Measurements from ENCODE around the gene SAP25.
A peak's percentile ranks its signal among the peaks of the same experiment; 100 is the strongest.
"Not testable (repeated sequence)": the region's sequence is repeated elsewhere in the genome, so short reads cannot be mapped to it uniquely, and the experiment has no call there.

The SAP25 gene

GRCh38 chr7:100565133-100565571, 8.5 kb downstream of the SAP25 start:
- peaks cover 46% of the 10 kb centered on the region for H3K4me1 ChIP-seq
- no peak overlapping the region for H3K9ac ChIP-seq
- no peaks in the 10 kb centered on the region for H3K9me3 ChIP-seq
- TF ChIP-seq Cebpa-rat (IDR thresholded peaks at IDR 0.05), result no peak
- no peak overlapping the region for H3K4me3 ChIP-seq
- no peak overlapping the region for H3K27ac ChIP-seq
- peaks cover 12% of the 10 kb centered on the region for H3K27me3 ChIP-seq
- peaks cover 19% of the 10 kb centered on the region for H3K36me3 ChIP-seq
- no peak overlapping the region for H3K4me2 ChIP-seq
- H4K20me1 ChIP-seq, result peaks cover 8% of the 10 kb centered on the region; the same call in 1 of the 2 replicates

- H3K9ac ChIP-seq, H3K4me2 ChIP-seq, H3K4me3 ChIP-seq, H3K27me3 ChIP-seq, H3K27ac ChIP-seq, H4K20me1 ChIP-seq, H3K9me3 ChIP-seq: not testable (repeated sequence)
- peaks cover 19% of the 10 kb centered on the region for H3K36me3 ChIP-seq
- peaks cover 38% of the 10 kb centered on the region for H3K4me1 ChIP-seq
Observed at GRCh38 chr7:100564405-100564804, 9.3 kb downstream of the SAP25 start.

GRCh38 chr7:100563809-100564400, 9.8 kb downstream of the SAP25 start:
- Histone ChIP-seq H3K4me3 (no peak overlapping the region), H3K4me2 (no peak overlapping the region), H4K20me1 (no peaks in the 10 kb centered on the region), H3K27ac (no peak overlapping the region), H3K27me3 (no peaks in the 10 kb centered on the region; the same call in 1 of the 2 replicates), H3K9ac (no peak overlapping the region), H3K36me3 (peaks cover 19% of the 10 kb centered on the region), H3K4me1 (peaks cover 33% of the 10 kb centered on the region), H3K9me3 (no peaks in the 10 kb centered on the region)
- no peak for TF ChIP-seq Cebpa-rat (IDR thresholded peaks at IDR 0.05)

GRCh38 chr7:100563100-100563564, 10.6 kb downstream of the SAP25 start:
- Histone ChIP-seq H3K27ac (no peak overlapping the region), H3K4me3 (no peak overlapping the region), H3K9me3 (no peaks in the 10 kb centered on the region), H4K20me1 (no peaks in the 10 kb centered on the region), H3K4me2 (no peak overlapping the region), H3K9ac (no peak overlapping the region), H3K36me3 (peaks cover 19% of the 10 kb centered on the region), H3K4me1 (peaks cover 25% of the 10 kb centered on the region), H3K27me3 (no peaks in the 10 kb centered on the region)
- no peak for TF ChIP-seq Cebpa-rat (IDR thresholded peaks at IDR 0.05)

- H3K27ac ChIP-seq, result no peak overlapping the region
- H3K27me3 ChIP-seq, result no peaks in the 10 kb centered on the region
- H3K36me3 ChIP-seq, result peaks cover 25% of the 10 kb centered on the region
- no peak for TF ChIP-seq Cebpa-rat (IDR thresholded peaks at IDR 0.05)
- H4K20me1 ChIP-seq, result no peaks in the 10 kb centered on the region
- no peaks in the 10 kb centered on the region for H3K9me3 ChIP-seq
- no peak overlapping the region for H3K4me2 ChIP-seq
- peaks cover 18% of the 10 kb centered on the region for H3K4me1 ChIP-seq
- H3K4me3 ChIP-seq, result no peak overlapping the region
- 0 out of 2 replicates have a peak overlapping the region, but pooled peaks have one; percentile 24 for H3K9ac ChIP-seq
Observed at GRCh38 chr7:100562195-100563099, 11.3 kb downstream of the SAP25 start.

GRCh38 chr7:100561491-100562194, 12.1 kb downstream of the SAP25 start:
- Histone ChIP-seq H3K4me3 (no peak overlapping the region), H3K4me2 (no peak overlapping the region), H3K9me3 (no peaks in the 10 kb centered on the region), H3K27me3 (no peaks in the 10 kb centered on the region), H3K27ac (no peak overlapping the region), H3K4me1 (peaks cover 10% of the 10 kb centered on the region; the same call in 1 of the 2 replicates), H3K9ac (0 out of 2 replicates have a peak overlapping the region, but pooled peaks have one; percentile 24), H4K20me1 (no peaks in the 10 kb centered on the region), H3K36me3 (peaks cover 32% of the 10 kb centered on the region)
- no peak for TF ChIP-seq Cebpa-rat (IDR thresholded peaks at IDR 0.05)

- Histone ChIP-seq H3K4me1 (peaks cover 6% of the 10 kb centered on the region; the same call in 1 of the 2 replicates), H3K27me3 (no peaks in the 10 kb centered on the region), H3K9me3 (no peaks in the 10 kb centered on the region), H3K4me3 (no peak overlapping the region), H3K4me2 (no peak overlapping the region), H4K20me1 (no peaks in the 10 kb centered on the region), H3K27ac (no peak overlapping the region), H3K36me3 (peaks cover 57% of the 10 kb centered on the region), H3K9ac (no peak overlapping the region)
- no peak for TF ChIP-seq Cebpa-rat (IDR thresholded peaks at IDR 0.05)
Observed at GRCh38 chr7:100559127-100559526, 14.6 kb downstream of the SAP25 start.

- no peaks in the 10 kb centered on the region for H3K27me3 ChIP-seq
- H4K20me1 ChIP-seq, result no peaks in the 10 kb centered on the region
- no peak overlapping the region for H3K4me2 ChIP-seq
- no peak overlapping the region for H3K4me3 ChIP-seq
- H3K27ac ChIP-seq, result no peak overlapping the region
- peaks cover 63% of the 10 kb centered on the region for H3K36me3 ChIP-seq
- H3K9ac ChIP-seq, result no peak overlapping the region
- H3K9me3 ChIP-seq, result no peaks in the 10 kb centered on the region
- H3K4me1 ChIP-seq, result no peaks in the 10 kb centered on the region
- no peak for TF ChIP-seq Cebpa-rat (IDR thresholded peaks at IDR 0.05)
Observed at GRCh38 chr7:100556541-100556940, 17.2 kb downstream of the SAP25 start.

- H3K4me2 ChIP-seq, result no peak overlapping the region
- H4K20me1 ChIP-seq, result no peaks in the 10 kb centered on the region
- peaks cover under 1% of the 10 kb centered on the region for H3K4me1 ChIP-seq
- no peak overlapping the region for H3K9ac ChIP-seq
- H3K36me3 ChIP-seq, result peaks cover 68% of the 10 kb centered on the region
- no peak overlapping the region for H3K4me3 ChIP-seq
- H3K27ac ChIP-seq, result no peak overlapping the region
- no peaks in the 10 kb centered on the region for H3K27me3 ChIP-seq
- TF ChIP-seq Cebpa-rat (IDR thresholded peaks at IDR 0.05), result no peak
- H3K9me3 ChIP-seq, result no peaks in the 10 kb centered on the region
Observed at GRCh38 chr7:100555701-100556100, 18.0 kb downstream of the SAP25 start.

All from BLaER1 (cell line).